Umbilical cord (tissue), 2 donors: ENCODE data around the gene HSF5. TPM values are rescaled to one million over a fixed set of nuclear protein-coding genes. Genes with fewer than 3 reads are reported as not detected.

Experiments
- DNase-seq: peaks from one replicate; pipeline ENCODE4 v3.0.0-alpha.2; 2015; ENCODE audit warnings: low spot score
- total RNA-seq: library from RNA; depleted of rRNA; stranded (reverse); fragments of >200 nt; gene quantifications from one replicate; pipeline ENCODE4 v1.2.3, GENCODE V29; 2014; ENCODE audit warnings: low replicate concordance; ENCODE audit not compliant: insufficient read depth

HSF5 gene
- total RNA-seq, 1 donor from 2014 or later: 0.72 TPM

- DNase-seq: no peak
Observed at GRCh38 chr17:58386708-58387107, 101.5 kb downstream of the HSF5 start.

GRCh38 chr17:58385359-58385899, 102.8 kb downstream of the HSF5 start:
- no peak for DNase-seq

- no peak for DNase-seq
Observed at GRCh38 chr17:58384897-58385296, 103.3 kb downstream of the HSF5 start.

GRCh38 chr17:58383892-58384462, 104.2 kb downstream of the HSF5 start:
- no peak for DNase-seq

GRCh38 chr17:58382872-58383242, 105.4 kb downstream of the HSF5 start:
- DNase-seq: no peak

- DNase-seq: no peak
Observed at GRCh38 chr17:58382108-58382871, 105.9 kb downstream of the HSF5 start.

- DNase-seq: peak; percentile 21
Observed at GRCh38 chr17:58381124-58382035, 106.8 kb downstream of the HSF5 start.

GRCh38 chr17:58380207-58381123, 107.7 kb downstream of the HSF5 start:
- no peak for DNase-seq

- DNase-seq: no peak
Observed at GRCh38 chr17:58379511-58379824, 108.7 kb downstream of the HSF5 start.

GRCh38 chr17:58378733-58379510, 109.3 kb downstream of the HSF5 start:
- DNase-seq: no peak

- DNase-seq: no peak
Observed at GRCh38 chr17:58377661-58378060, 110.5 kb downstream of the HSF5 start.

GRCh38 chr17:58377093-58377601, 111.1 kb downstream of the HSF5 start:
- peak; percentile 60 for DNase-seq

- no peak for DNase-seq
Observed at GRCh38 chr17:58376472-58377000, 111.7 kb downstream of the HSF5 start.

GRCh38 chr17:58375811-58376210, 112.4 kb downstream of the HSF5 start:
- no peak for DNase-seq

GRCh38 chr17:58375256-58375655, 113.0 kb downstream of the HSF5 start:
- DNase-seq: no peak

GRCh38 chr17:58373923-58374322, 114.3 kb downstream of the HSF5 start:
- DNase-seq: no peak

GRCh38 chr17:58373003-58373402, 115.2 kb downstream of the HSF5 start:
- DNase-seq: no peak

- no peak for DNase-seq
Observed at GRCh38 chr17:58371300-58371950, 116.8 kb downstream of the HSF5 start.

- no peak for DNase-seq
Observed at GRCh38 chr17:58370716-58371115, 117.5 kb downstream of the HSF5 start.
